Endothelial cell of umbilical vein (primary cell): ENCODE measurements around the gene CHN1. TPM values are rescaled to one million over a fixed set of nuclear protein-coding genes. Genes with fewer than 3 reads are reported as not detected.

Experiments
- BruUV-seq: library from RNA; stranded (reverse); fragments of 400-500 nt; replicated peaks from 2 replicates; lab custom pipeline; 2021; lab: Mats Ljungman, UMichigan
- CTCF ChIA-PET: fragments of 300-600, 350-600 bp; sonication (Branson Sonifier 250); formaldehyde crosslinking; loops from one replicate; lab custom pipeline; 2021; ENCODE audit warnings: antibody characterized with exemption, inconsistent platforms; lab: Charles Lee
- POLR2A ChIA-PET: fragments of 300-600, 350-600 bp; sonication (Branson Sonifier 250); formaldehyde crosslinking; loops from one replicate; lab custom pipeline; 2021; ENCODE audit warnings: antibody characterized with exemption, inconsistent platforms; lab: Charles Lee
- DNase-seq: peaks from one replicate; pipeline ENCODE4 v3.0.0-alpha.2; 2011; ENCODE audit warnings: low read depth, low spot score
- FAIRE-seq: peaks from 2 replicates; lab custom pipeline; 2011; peaks lifted over from hg19 to GRCh38; lab: Jason Lieb, UNC
- H2AFZ ChIP-seq: 2 replicates; pipeline ENCODE4 v1.6.0; 2012; ENCODE audit warnings: low read depth, low read length, control low read depth, inconsistent platforms
- H3K27ac ChIP-seq: 2 replicates; pipeline ENCODE4 v1.5.1; 2011; ENCODE audit warnings: low read depth, mild to moderate bottlenecking, control low read depth, low read length, moderate library complexity; ENCODE audit not compliant: insufficient read depth
- H3K27me3 ChIP-seq, 2 experiments: 2 replicates each; pipeline versions ENCODE4 v1.6.0 to v1.6.1; 2011; ENCODE audit warnings: low read length in 2 of 2, mixed read lengths in 1 of 2; ENCODE audit not compliant: control insufficient read depth in 2 of 2, insufficient read depth in 2 of 2
- H3K36me3 ChIP-seq, 2 experiments: 2 replicates in 1 of 2; 3 replicates in 1 of 2; pipeline ENCODE4 v1.5.1; 2011; ENCODE audit warnings: low read length in 2 of 2, mild to moderate bottlenecking in 1 of 2, moderate library complexity in 1 of 2; ENCODE audit not compliant: control insufficient read depth in 2 of 2, insufficient read depth in 2 of 2; ENCODE audit errors: extremely low read depth in 1 of 2
- H3K4me1 ChIP-seq: 3 replicates; pipeline ENCODE4 v1.5.1; 2011; ENCODE audit warnings: mild to moderate bottlenecking, low read length; ENCODE audit not compliant: control insufficient read depth, insufficient read depth; ENCODE audit errors: extremely low read depth
- H3K4me2 ChIP-seq: 2 replicates; pipeline ENCODE4 v1.6.1; 2011; ENCODE audit warnings: low read length, control low read depth, mixed read lengths; ENCODE audit not compliant: insufficient read depth
- H3K4me3 ChIP-seq, 3 experiments: fragments of 200-600 bp in 1 of 3; sonication (generic), shearing (Covaris generic) in 1 of 3; replicated peaks in 1 of 3; 2 replicates each; pipeline ENCODE4 v1.5.1; 2011 to 2016; ENCODE audit warnings: control low read depth in 3 of 3, low read length in 3 of 3, mild to moderate bottlenecking in 2 of 3, inconsistent platforms in 1 of 3, low read depth in 1 of 3, moderate library complexity in 1 of 3; ENCODE audit not compliant: insufficient read depth in 1 of 3
- H3K79me2 ChIP-seq: 2 replicates; pipeline ENCODE4 v1.6.0; 2012; ENCODE audit warnings: low read length, inconsistent platforms; ENCODE audit not compliant: control insufficient read depth, insufficient read depth
- H3K9ac ChIP-seq: replicated peaks from 2 replicates; pipeline ENCODE3; 2011; ENCODE audit warnings: low read length, control low read depth; ENCODE audit not compliant: insufficient read depth; ENCODE audit errors: extremely low read depth
- H3K9me1 ChIP-seq: replicated peaks from 3 replicates; pipeline ENCODE4 v1.6.0; 2011; ENCODE audit warnings: mild to moderate bottlenecking, low read length; ENCODE audit not compliant: control insufficient read depth, insufficient read depth; ENCODE audit errors: extremely low read depth
- H3K9me3 ChIP-seq: replicated peaks from 2 replicates; pipeline ENCODE4 v1.5.1; 2012; ENCODE audit warnings: low read length, inconsistent platforms; ENCODE audit not compliant: control insufficient read depth, insufficient read depth
- H4K20me1 ChIP-seq: replicated peaks from 2 replicates; pipeline ENCODE3; 2011; ENCODE audit warnings: mild to moderate bottlenecking, low read length; ENCODE audit not compliant: control insufficient read depth, insufficient read depth; ENCODE audit errors: extremely low read depth
- FOS ChIP-seq: IDR thresholded peaks from 2 replicates; pipeline ENCODE4 v1.6.1; 2011; ENCODE audit warnings: mild to moderate bottlenecking, low read length, moderate library complexity, borderline replicate concordance; ENCODE audit not compliant: insufficient read depth
- GATA2 ChIP-seq: IDR thresholded peaks from 2 replicates; pipeline ENCODE4 v1.7.0; 2011; ENCODE audit warnings: low read depth, mild to moderate bottlenecking, moderate library complexity, mixed read lengths, low read length; ENCODE audit not compliant: insufficient read length, insufficient read depth
- JUN ChIP-seq: IDR thresholded peaks from 2 replicates; pipeline ENCODE4 v1.6.1; 2011; ENCODE audit warnings: borderline replicate concordance, low read depth; ENCODE audit not compliant: insufficient read length, insufficient read depth
- MAX ChIP-seq: IDR thresholded peaks from 2 replicates; pipeline ENCODE4 v1.6.1; 2011; ENCODE audit not compliant: insufficient read depth, insufficient read length
- POLR2A ChIP-seq: IDR thresholded peaks from 2 replicates; pipeline ENCODE4 v1.6.1; 2012; ENCODE audit warnings: low read depth, mild to moderate bottlenecking, control low read depth, low read length
- POLR2AphosphoS5 ChIP-seq: IDR thresholded peaks from 2 replicates; pipeline ENCODE4 v1.6.1; 2012; ENCODE audit warnings: low read depth, mild to moderate bottlenecking, control low read depth, low read length, moderate library complexity; ENCODE audit not compliant: insufficient read depth
- dilution Hi-C: fragments of 300-500 bp; cut with MboI; formaldehyde crosslinking; loops from one replicate; pipeline ENCODE4 v1.15.0; 2019; ENCODE audit warnings: low sequenced_read_pairs; ENCODE audit not compliant: extremely low pct_ligation_motif_present
- intact Hi-C: fragments of 100-400 bp; cut with micrococcal nuclease; formaldehyde crosslinking; loops from one replicate; pipeline ENCODE4 v1.10.0; 2022
- polyA plus RNA-seq, 4 experiments: library from polyadenylated mRNA; depleted of rRNA in 3 of 4; stranded (reverse) in 3 of 4; unstranded in 1 of 4; fragments of >200 nt; gene quantifications; 2 replicates each; pipeline versions ENCODE4 v1.2.1 to v1.2.3, GENCODE V29; 2011 to 2012; ENCODE audit warnings: missing spikeins in 1 of 4
- total RNA-seq: library from RNA; stranded (reverse); gene quantifications from 2 replicates; pipeline ENCODE4 v1.2.3, GENCODE V29; 2021

CHN1 gene
- total and polyA plus RNA-seq, 2 donors (not counting 3 experiments of a cell fraction or from before 2014, with no cell fraction given) = 23.3 to 24.9 TPM

DNA sequence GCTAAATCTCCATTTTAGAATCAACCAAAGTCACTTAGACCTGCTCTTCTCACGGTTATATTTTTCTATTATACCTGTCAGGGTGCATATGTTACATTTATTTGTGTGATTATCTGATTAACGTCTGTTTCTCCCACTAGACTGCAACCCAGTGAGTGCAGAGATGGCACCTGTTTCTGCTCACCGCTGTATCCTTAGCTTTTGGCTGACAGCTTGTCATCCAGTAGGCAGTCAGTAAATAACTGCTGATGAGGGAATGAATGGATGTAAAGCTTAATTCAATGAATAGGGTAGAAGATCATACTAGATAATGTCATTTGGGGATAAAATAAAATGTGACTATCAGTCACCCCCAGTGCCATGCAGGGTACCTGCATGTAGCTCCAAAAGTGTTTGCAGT, 234.0 kb downstream of the CHN1 start:
- Histone ChIP-seq H3K27me3 (no peaks in the 10 kb centered on the region), H3K9me3 (no peaks in the 10 kb centered on the region), H3K9ac (no peak overlapping the region), H2AFZ (no peak overlapping the region), H3K36me3 (no peaks in the 10 kb centered on the region), H3K9me1 (no peaks in the 10 kb centered on the region), H4K20me1 (no peaks in the 10 kb centered on the region), H3K4me3 (no peak overlapping the region), H3K4me2 (no peak overlapping the region), H3K79me2 (no peaks in the 10 kb centered on the region), H3K27ac (no peak overlapping the region), H3K4me1 (no peaks in the 10 kb centered on the region)
- intact Hi-C loops (loop anchor here (1.0 to 10.0 kb wide), 4 partner anchors 22 to 324 kb away; no protein-coding TSS in a partner anchor), dilution Hi-C loops (loop anchor here (10.0 kb wide), 1 partner anchor 214 kb away; no protein-coding TSS in a partner anchor)
- DNase-seq (no peak), FAIRE-seq (no peak)
- TF ChIP-seq GATA2 = no peak
- ChIA-PET POLR2A (no interaction called here), CTCF (interaction anchor here (0.6 to 9.2 kb wide), 82 partner anchors 9 to 1326 kb away, joined by 3 to 584 read pairs (median 6); partner anchors contain the start of genes ATF2 and CHN1)
- BruUV-seq = no TSS peak

DNA sequence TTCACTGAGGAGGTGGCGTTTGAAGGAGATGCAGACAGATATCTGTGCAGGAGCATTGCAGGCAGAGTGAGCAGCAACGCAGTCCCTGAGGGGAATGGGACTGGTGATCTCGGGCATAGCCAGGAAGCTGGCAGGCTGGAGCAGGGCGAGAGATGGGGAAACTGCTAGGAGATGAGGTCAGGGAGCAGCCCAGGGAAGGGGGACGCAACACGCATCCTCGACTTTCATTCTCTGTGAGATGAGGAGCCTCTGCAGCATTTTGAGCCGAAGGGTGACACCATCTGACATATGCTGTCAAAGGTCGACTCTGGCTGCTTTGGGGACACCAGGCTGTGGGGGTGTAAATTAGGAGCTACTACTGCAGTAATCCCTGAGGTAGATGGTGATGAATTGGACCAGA, 236.6 kb downstream of the CHN1 start:
- TF ChIP-seq FOS (no peak), MAX (no peak), POLR2A (no peak), JUN (no peak), POLR2AphosphoS5 (no peak)
- Histone ChIP-seq H3K4me2 (no peak overlapping the region), H2AFZ (no peak overlapping the region), H3K4me3 (no peak overlapping the region), H3K4me1 (peaks cover 9% of the 10 kb centered on the region), H3K79me2 (no peaks in the 10 kb centered on the region), H3K9me3 (no peaks in the 10 kb centered on the region), H4K20me1 (no peaks in the 10 kb centered on the region), H3K9ac (no peak overlapping the region), H3K9me1 (no peaks in the 10 kb centered on the region), H3K27ac (no peak overlapping the region), H3K36me3 (no peaks in the 10 kb centered on the region), H3K27me3 (no peaks in the 10 kb centered on the region)
- ChIA-PET POLR2A (no interaction called here), CTCF (interaction anchor here (5.1 to 9.2 kb wide), 2 partner anchors 19 to 220 kb away, joined by 97 to 584 read pairs; no protein-coding TSS in a partner anchor)
- no TSS peak for BruUV-seq
- intact Hi-C loops (loop anchor here (10.0 kb wide), 1 partner anchor 396 kb away; the partner anchor contains the start of gene ATF2), dilution Hi-C loops (no loop called here)
- DNase-seq (no peak), FAIRE-seq (no peak)
